A549 (cell line): ENCODE data around the gene B3GAT1. TPM values are rescaled to one million over a fixed set of nuclear protein-coding genes. Genes with fewer than 3 reads are reported as not detected.

Experiments
- ATAC-seq, 2 experiments: fragments of 200-7000 bp in 1 of 2; fragments of >200 bp in 1 of 2; cut with Nextera tagmentation in 1 of 2; cut with Tn5 transposase in 1 of 2; 3 replicates each; pipeline versions ENCODE4 v1.8.0 to v1.9.1; 2018 to 2020; ENCODE audit warnings: mild to moderate bottlenecking in 1 of 2, moderate library complexity in 1 of 2
- CTCF ChIA-PET: fragments of 300-600 bp; sonication (Branson Sonifier 250); formaldehyde crosslinking; extraction: SDS; loops from one replicate; lab custom pipeline; 2021; ENCODE audit warnings: antibody characterized with exemption, inconsistent platforms; lab: Yijun Ruan, JAX
- POLR2A ChIA-PET: fragments of 350-600 bp; formaldehyde crosslinking; extraction: SDS; loops from one replicate; lab custom pipeline; 2021; ENCODE audit warnings: antibody characterized with exemption, inconsistent platforms; lab: Yijun Ruan, JAX
- DNase-seq, 2 experiments: peaks; one replicate each; pipeline versions ENCODE4 v3.0.0 to v3.0.0-alpha.2; 2011 to 2016; ENCODE audit warnings: low read depth in 1 of 2, low spot score in 1 of 2
- FAIRE-seq: peaks from 2 replicates; lab custom pipeline; 2011; peaks lifted over from hg19 to GRCh38; lab: Jason Lieb, UNC
- H3K27ac ChIP-seq, 2 experiments: fragments of >200 bp; sonication (Bioruptor Twin); formaldehyde crosslinking; 3 replicates each; pipeline ENCODE4 v1.5.1; 2016 to 2017
- H3K4me1 ChIP-seq: fragments of >200 bp; sonication (Bioruptor Twin); formaldehyde crosslinking; 3 replicates; pipeline ENCODE4 v1.6.1; 2016
- H3K4me2 ChIP-seq: fragments of >200 bp; sonication (Bioruptor Twin); formaldehyde crosslinking; 3 replicates; pipeline ENCODE4 v1.6.1; 2016
- H3K4me3 ChIP-seq: fragments of >200 bp; sonication (Bioruptor Twin); formaldehyde crosslinking; 3 replicates; pipeline ENCODE4 v1.5.1; 2016
- H3K9me3 ChIP-seq: fragments of >200 bp; sonication (Bioruptor Twin); formaldehyde crosslinking; 3 replicates; pipeline ENCODE4 v1.6.1; 2016
- BHLHE40 ChIP-seq: IDR thresholded peaks from 2 replicates; pipeline ENCODE4 v1.6.1; 2012; ENCODE audit warnings: low read depth, low read length, inconsistent platforms
- CBX2 ChIP-seq: fragments of 200-600 bp; sonication (generic); IDR thresholded peaks from 2 replicates; pipeline ENCODE4 v1.6.1; 2016; ENCODE audit warnings: low read depth, mild to moderate bottlenecking, borderline replicate concordance
- CBX8 ChIP-seq: fragments of 200-600 bp; sonication (generic); IDR thresholded peaks from 2 replicates; pipeline ENCODE4 v1.6.1; 2016
- CEBPB ChIP-seq, 2 experiments: fragments of >200 bp in 1 of 2; sonication (Bioruptor Twin) in 1 of 2; formaldehyde crosslinking in 1 of 2; IDR thresholded peaks; 2 replicates each; pipeline ENCODE4 v1.6.1; 2012 to 2016
- E2F6 ChIP-seq: IDR thresholded peaks from 2 replicates; pipeline ENCODE4 v1.6.1; 2012; ENCODE audit warnings: low read depth, borderline replicate concordance
- EHF ChIP-seq: fragments of 250-450 bp; sonication (Bioruptor Pico); IDR thresholded peaks from 2 replicates; pipeline ENCODE4 v1.5.0; 2020; ENCODE audit warnings: mild to moderate bottlenecking
- ELK1 ChIP-seq: fragments of 150-350 bp; IDR thresholded peaks from 2 replicates; pipeline ENCODE4 v1.6.1; 2014; ENCODE audit warnings: low read depth, mild to moderate bottlenecking, low read length
- FOSL2 ChIP-seq, 2 experiments: fragments of 450-650 bp in 1 of 2; fragments of >200 bp in 1 of 2; sonication (Bioruptor Twin) in 1 of 2; formaldehyde crosslinking; IDR thresholded peaks; 2 replicates each; pipeline versions ENCODE4 v1.5.0 to v1.6.1; 2016 to 2020; ENCODE audit warnings: mild to moderate bottlenecking in 1 of 2, moderate library complexity in 1 of 2
- FOXS1 ChIP-seq: fragments of 250-450 bp; sonication (Bioruptor Pico); IDR thresholded peaks from 2 replicates; pipeline ENCODE4 v1.5.0; 2020; ENCODE audit warnings: mild to moderate bottlenecking, moderate library complexity
- HDAC2 ChIP-seq: fragments of 200-600 bp; sonication (generic); IDR thresholded peaks from 2 replicates; pipeline ENCODE4 v1.6.1; 2016
- HMGXB4 ChIP-seq: fragments of 250-450 bp; sonication (Bioruptor Pico); IDR thresholded peaks from 2 replicates; pipeline ENCODE4 v1.5.0; 2021; ENCODE audit warnings: mild to moderate bottlenecking, moderate library complexity, borderline replicate concordance
- KDM1A ChIP-seq: fragments of 200-600 bp; sonication (generic); IDR thresholded peaks from 2 replicates; pipeline ENCODE4 v1.6.1; 2016; ENCODE audit warnings: low read depth, mild to moderate bottlenecking
- KDM5A ChIP-seq: fragments of 200-600 bp; sonication (generic); IDR thresholded peaks from 2 replicates; pipeline ENCODE4 v1.6.1; 2016; ENCODE audit warnings: antibody characterized with exemption, mild to moderate bottlenecking
- MAZ ChIP-seq: fragments of 150-350 bp; IDR thresholded peaks from 2 replicates; pipeline ENCODE4 v1.6.1; 2014; ENCODE audit warnings: antibody characterized with exemption, low read depth, low read length, borderline replicate concordance
- NFE2L2 ChIP-seq: fragments of 150-350 bp; conservative IDR thresholded peaks from 2 replicates; pipeline ENCODE4 v1.6.1; 2014; ENCODE audit warnings: low read length
- REST ChIP-seq: fragments of 200-600 bp; sonication (generic); IDR thresholded peaks from 2 replicates; pipeline ENCODE4 v1.6.1; 2016; ENCODE audit warnings: antibody characterized with exemption, mild to moderate bottlenecking, moderate library complexity
- RFX5 ChIP-seq: fragments of 450-650 bp; IDR thresholded peaks from 2 replicates; pipeline ENCODE4 v1.7.1; 2014; ENCODE audit warnings: antibody characterized with exemption, mild to moderate bottlenecking, moderate library complexity
- SMC3 ChIP-seq: fragments of >200 bp; sonication (Bioruptor Twin); formaldehyde crosslinking; IDR thresholded peaks from 3 replicates; pipeline ENCODE4 v1.6.1; 2018; ENCODE audit warnings: inconsistent platforms
- USF2 ChIP-seq: fragments of 450-650 bp; IDR thresholded peaks from 2 replicates; pipeline ENCODE4 v1.6.1; 2014; ENCODE audit warnings: antibody characterized with exemption
- ZFP36 ChIP-seq: fragments of 450-650 bp; IDR thresholded peaks from 2 replicates; pipeline ENCODE4 v1.6.1; 2014; ENCODE audit warnings: borderline replicate concordance; ENCODE audit not compliant: partially characterized antibody
- ZNF302 ChIP-seq: fragments of 250-450 bp; sonication (Bioruptor Pico); IDR thresholded peaks from 2 replicates; pipeline ENCODE4 v1.9.0; 2021; ENCODE audit warnings: inconsistent platforms, mild to moderate bottlenecking, moderate library complexity
- WGBS: methylation state at CpG from one replicate; pipeline ENCODE4 v1.1.6; 2017; ENCODE audit errors: missing lambda C conversion rate; 5-methylcytosine and 5-hydroxymethylcytosine counted together
- polyA plus RNA-seq, 4 experiments: library from polyadenylated mRNA; depleted of rRNA in 3 of 4; stranded (reverse); fragments of >200 nt; fragmentation: RNase III in 1 of 4; extraction: RNeasy Plus Mini Kit Qiagen cat#74134 plus additional on column Dnase treatment in 1 of 4; gene quantifications; 2 replicates in 3 of 4; 3 replicates in 1 of 4; pipeline ENCODE4 v1.2.3, GENCODE V29; 2011 to 2017

The B3GAT1 gene
- polyA plus RNA-seq, 2 of the 4 experiments (the other 2 are of a cell fraction) = not detected

- Histone ChIP-seq H3K4me2 (no peak overlapping the region), H3K9me3 (no peaks in the 10 kb centered on the region), H3K27ac (no peak overlapping the region), H3K4me1 (no peaks in the 10 kb centered on the region), H3K4me3 (no peak overlapping the region)
- POLR2A ChIA-PET = no interaction called here
- FAIRE-seq = no peak
- 52% methylated on average over 22 of the region's 30 CpGs for WGBS
- TF ChIP-seq ZNF302 (CRISPR knock-in tag) (no peak), KDM1A (no peak), CEBPB (IDR thresholded peaks at IDR 0.05) (no peak), SMC3 (no peak), NFE2L2 (no peak), FOSL2 (IDR thresholded peaks at IDR 0.05) (no peak), FOSL2 (CRISPR knock-in tag; IDR thresholded peaks at IDR 0.05) (no peak), KDM5A (no peak)
- ATAC-seq = no peak
- CTCF ChIA-PET = no interaction called here
- no peak for DNase-seq
Measured at GRCh38 chr11:134404575-134405341, 7.3 kb downstream of the B3GAT1 start.

- ChIA-PET CTCF (no interaction called here), POLR2A (no interaction called here)
- Histone ChIP-seq H3K9me3 (no peaks in the 10 kb centered on the region), H3K27ac (no peak overlapping the region), H3K4me1 (no peaks in the 10 kb centered on the region), H3K4me3 (no peak overlapping the region), H3K4me2 (no peak overlapping the region)
- TF ChIP-seq REST (no peak), CBX8 (no peak), EHF (no peak), CEBPB (IDR thresholded peaks at IDR 0.05) (no peak), MAZ (no peak), E2F6 (no peak), KDM1A (no peak), FOXS1 (CRISPR knock-in tag) (no peak), HDAC2 (no peak), HMGXB4 (CRISPR knock-in tag) (no peak), CBX2 (no peak), RFX5 (no peak), ELK1 (no peak), BHLHE40 (no peak), ZFP36 (no peak), FOSL2 (IDR thresholded peaks at IDR 0.05) (no peak), FOSL2 (CRISPR knock-in tag; IDR thresholded peaks at IDR 0.05) (no peak), ZNF302 (CRISPR knock-in tag) (no peak), USF2 (no peak)
- DNase-seq (no peak), ATAC-seq (no peak), FAIRE-seq (no peak)
- WGBS = 25% methylated on average over 4 of the region's 12 CpGs
Measured at GRCh38 chr11:134402910-134403309, 9.1 kb downstream of the B3GAT1 start.
